ENCODE data around the gene CDON.

Gene CDON

GRCh38 chr11:125926682-125927081 is 136.0 kb downstream of the CDON start:
- H3K4me1 ChIP-seq (ENCODE audit: insufficient read depth, low read length, poor library complexity, severe bottlenecking): no peaks in the 10 kb centered on the region

GRCh38 chr11:125925804-125926203 is 136.9 kb downstream of the CDON start:
- no peaks in the 10 kb centered on the region for H3F3A ChIP-seq (ENCODE audit: low read depth)
- H3K4me2 ChIP-seq (ENCODE audit: low read depth, low read length, poor library complexity, severe bottlenecking): no peak overlapping the region
- no peak for TF ChIP-seq CTCF (conservative IDR thresholded peaks at IDR 0.05; ENCODE audit: low read length)

More at GRCh38 chr11:125926682-125927081, 136.0 kb downstream of the CDON start:
- H3F3A ChIP-seq (ENCODE audit: low read depth): no peaks in the 10 kb centered on the region
- no peaks in the 10 kb centered on the region for H3K9me3 ChIP-seq (ENCODE audit: insufficient read depth, low read depth, low read length)
- no peak overlapping the region for H2AFZ ChIP-seq (ENCODE audit: low read length)
- H3K79me2 ChIP-seq (ENCODE audit: insufficient read depth, low read length): no peaks in the 10 kb centered on the region
- peaks cover 5% of the 10 kb centered on the region for H3K27me3 ChIP-seq (ENCODE audit: insufficient read depth, low read length, poor library complexity, severe bottlenecking)
- TF ChIP-seq CTCF (conservative IDR thresholded peaks at IDR 0.05; ENCODE audit: low read length): no peak
- no peak for TF ChIP-seq EZH2phosphoT487 (IDR thresholded peaks at IDR 0.05; ENCODE audit: borderline replicate concordance)
- no peaks in the 10 kb centered on the region for H4K20me1 ChIP-seq (ENCODE audit: insufficient read depth, low read length, poor library complexity, severe bottlenecking)
- H3K9ac ChIP-seq (ENCODE audit: low read depth, low read length, poor library complexity, severe bottlenecking): no peak overlapping the region
- H3K9me2 ChIP-seq (replicated peaks; ENCODE audit: low read depth, low read length): no peaks in the 10 kb centered on the region
- H3K4me3 ChIP-seq (ENCODE audit: low read length, poor library complexity, severe bottlenecking): no peak overlapping the region
- H3K36me3 ChIP-seq (ENCODE audit: insufficient read depth, low read length): no peaks in the 10 kb centered on the region
- no peak overlapping the region for H3K4me2 ChIP-seq (ENCODE audit: low read depth, low read length, poor library complexity, severe bottlenecking)

GRCh38 chr11:125925247-125925740 is 137.4 kb downstream of the CDON start:
- Histone ChIP-seq H3K9me2 (replicated peaks; ENCODE audit: low read depth, low read length) (no peaks in the 10 kb centered on the region), H3K4me2 (ENCODE audit: low read depth, low read length, poor library complexity, severe bottlenecking) (no peak overlapping the region), H2AFZ (ENCODE audit: low read length) (no peak overlapping the region), H3K4me3 (ENCODE audit: low read length, poor library complexity, severe bottlenecking) (no peak overlapping the region), H3F3A (ENCODE audit: low read depth) (no peaks in the 10 kb centered on the region), H4K20me1 (ENCODE audit: insufficient read depth, low read length, poor library complexity, severe bottlenecking) (no peaks in the 10 kb centered on the region), H3K9me3 (ENCODE audit: insufficient read depth, low read depth, low read length) (no peaks in the 10 kb centered on the region), H3K4me1 (ENCODE audit: insufficient read depth, low read length, poor library complexity, severe bottlenecking) (no peaks in the 10 kb centered on the region), H3K27me3 (ENCODE audit: insufficient read depth, low read length, poor library complexity, severe bottlenecking) (no peaks in the 10 kb centered on the region), H3K36me3 (ENCODE audit: insufficient read depth, low read length) (no peaks in the 10 kb centered on the region), H3K9ac (ENCODE audit: low read depth, low read length, poor library complexity, severe bottlenecking) (no peak overlapping the region), H3K79me2 (ENCODE audit: insufficient read depth, low read length) (no peaks in the 10 kb centered on the region)
- TF ChIP-seq CTCF (conservative IDR thresholded peaks at IDR 0.05; ENCODE audit: low read length) (no peak), EZH2phosphoT487 (IDR thresholded peaks at IDR 0.05; ENCODE audit: borderline replicate concordance) (no peak)

More at GRCh38 chr11:125925804-125926203, 136.9 kb downstream of the CDON start:
- H3K27me3 ChIP-seq (ENCODE audit: insufficient read depth, low read length, poor library complexity, severe bottlenecking): no peaks in the 10 kb centered on the region
- H3K9ac ChIP-seq (ENCODE audit: low read depth, low read length, poor library complexity, severe bottlenecking): no peak overlapping the region
- no peaks in the 10 kb centered on the region for H3K9me3 ChIP-seq (ENCODE audit: insufficient read depth, low read depth, low read length)
- H2AFZ ChIP-seq (ENCODE audit: low read length): no peak overlapping the region
- no peaks in the 10 kb centered on the region for H3K36me3 ChIP-seq (ENCODE audit: insufficient read depth, low read length)
- no peak overlapping the region for H3K4me3 ChIP-seq (ENCODE audit: low read length, poor library complexity, severe bottlenecking)
- no peaks in the 10 kb centered on the region for H4K20me1 ChIP-seq (ENCODE audit: insufficient read depth, low read length, poor library complexity, severe bottlenecking)
- H3K4me1 ChIP-seq (ENCODE audit: insufficient read depth, low read length, poor library complexity, severe bottlenecking): no peaks in the 10 kb centered on the region
- no peaks in the 10 kb centered on the region for H3K79me2 ChIP-seq (ENCODE audit: insufficient read depth, low read length)
- H3K9me2 ChIP-seq (replicated peaks; ENCODE audit: low read depth, low read length): no peaks in the 10 kb centered on the region
